HCT116 (cell line): ENCODE data around the gene CAT. TPM values are rescaled to one million over a fixed set of nuclear protein-coding genes. Genes with fewer than 3 reads are reported as not detected.

Experiments
- ATAC-seq: fragments of 200-7000 bp; cut with Tn5 transposase; 2 replicates; pipeline ENCODE4 v1.9.1; 2020; ENCODE audit warnings: mild to moderate bottlenecking, moderate library complexity
- BruUV-seq: library from RNA; stranded (reverse); fragments of 400-500 nt; replicated peaks from 2 replicates; lab custom pipeline; 2021; lab: Mats Ljungman, UMichigan
- CTCF ChIA-PET: fragments of 300-600 bp; sonication (Branson Sonifier 250); formaldehyde crosslinking; loops from one replicate; lab custom pipeline; 2021; ENCODE audit warnings: antibody characterized with exemption; lab: Charles Lee
- POLR2A ChIA-PET: fragments of 300-600, 350-600 bp; sonication (Branson Sonifier 250); formaldehyde crosslinking; loops from one replicate; lab custom pipeline; 2021; ENCODE audit warnings: antibody characterized with exemption; lab: Charles Lee
- RAD21 ChIA-PET, 2 experiments: fragments of 300-600 bp; sonication (Branson Sonifier 250); formaldehyde crosslinking; loops; one replicate each; lab custom pipeline; 2023; ENCODE audit warnings: low total read pairs in 2 of 2; ENCODE audit not compliant: uncharacterized antibody in 2 of 2, unreplicated experiment in 2 of 2, low non-redundant PET in 1 of 2; lab: Charles Lee
- DNase-seq: peaks from one replicate; pipeline ENCODE4 v3.0.0-alpha.2; 2010; ENCODE audit warnings: low read depth, low spot score
- H2AFZ ChIP-seq: fragments of 200-600 bp; shearing (Covaris generic), sonication (generic); 2 replicates; pipeline ENCODE4 v1.6.1; 2017; ENCODE audit warnings: low read depth, mixed run types, mixed read lengths, antibody characterized with exemption, low read length; ENCODE audit not compliant: poor library complexity, severe bottlenecking
- H3K27ac ChIP-seq: 2 replicates; pipeline ENCODE4 v1.5.1; 2012; ENCODE audit warnings: low read depth, low read length
- H3K27me3 ChIP-seq: fragments of 200-600 bp; sonication (generic); 2 replicates; pipeline ENCODE4 v1.6.1; 2016; ENCODE audit warnings: mixed run types, low read length, mixed read lengths; ENCODE audit not compliant: insufficient read depth
- H3K36me3 ChIP-seq, 2 experiments: fragments of 200-500 bp in 1 of 2; fragments of 200-600 bp in 1 of 2; sonication (Bioruptor generic) in 1 of 2; sonication (generic) in 1 of 2; 2 replicates each; pipeline versions ENCODE4 v1.5.1 to v1.6.1; 2014 to 2016; ENCODE audit warnings: low read length in 2 of 2, inconsistent platforms in 1 of 2, mixed read lengths in 1 of 2, mixed run types in 1 of 2; ENCODE audit not compliant: insufficient read depth in 2 of 2, control insufficient read depth in 1 of 2
- H3K4me1 ChIP-seq, 2 experiments: fragments of 200-600 bp in 1 of 2; sonication (generic) in 1 of 2; 2 replicates each; pipeline versions ENCODE4 v1.5.1 to v1.6.1; 2012 to 2017; ENCODE audit warnings: low read length in 2 of 2, inconsistent platforms in 1 of 2, mild to moderate bottlenecking in 1 of 2, mixed read lengths in 1 of 2, mixed run types in 1 of 2, moderate library complexity in 1 of 2; ENCODE audit not compliant: insufficient read depth in 2 of 2, control insufficient read depth in 1 of 2
- H3K4me2 ChIP-seq: fragments of 200-600 bp; sonication (generic); 2 replicates; pipeline ENCODE4 v1.6.1; 2017; ENCODE audit warnings: mixed run types, low read length, mixed read lengths
- H3K4me3 ChIP-seq, 2 experiments: fragments of 200-600 bp in 1 of 2; sonication (generic) in 1 of 2; replicated peaks in 1 of 2; 2 replicates each; pipeline ENCODE4 v1.5.1; 2011 to 2016; ENCODE audit warnings: low read length in 2 of 2, control low read depth in 1 of 2, low read depth in 1 of 2, mild to moderate bottlenecking in 1 of 2, mixed read lengths in 1 of 2, mixed run types in 1 of 2
- H3K79me2 ChIP-seq: fragments of 200-600 bp; sonication (generic); 2 replicates; pipeline ENCODE4 v1.6.1; 2017; ENCODE audit warnings: mild to moderate bottlenecking, mixed run types, low read length, moderate library complexity, mixed read lengths; ENCODE audit not compliant: insufficient read depth
- H3K9ac ChIP-seq: fragments of 200-600 bp; sonication (generic); 2 replicates; pipeline ENCODE4 v1.6.1; 2016; ENCODE audit warnings: low read length, mixed read lengths
- H3K9me2 ChIP-seq: fragments of 200-600 bp; sonication (generic), shearing (Covaris generic); 2 replicates; pipeline ENCODE4 v1.6.1; 2017; ENCODE audit warnings: mixed run types, mild to moderate bottlenecking, moderate library complexity; ENCODE audit not compliant: insufficient read depth
- H3K9me3 ChIP-seq, 2 experiments: fragments of 200-500 bp in 1 of 2; fragments of 200-600 bp in 1 of 2; sonication (Bioruptor generic) in 1 of 2; sonication (generic) in 1 of 2; 2 replicates each; pipeline ENCODE4 v1.6.1; 2014 to 2017; ENCODE audit warnings: low read length in 2 of 2, mixed read lengths in 2 of 2, inconsistent platforms in 1 of 2, low read depth in 1 of 2, mild to moderate bottlenecking in 1 of 2, mixed run types in 1 of 2, moderate library complexity in 1 of 2; ENCODE audit not compliant: control insufficient read depth in 1 of 2, insufficient read depth in 1 of 2
- H4K20me1 ChIP-seq: fragments of 200-600 bp; sonication (generic), shearing (Covaris generic); 2 replicates; pipeline ENCODE4 v1.6.1; 2017; ENCODE audit warnings: mixed run types, mild to moderate bottlenecking, moderate library complexity; ENCODE audit not compliant: insufficient read depth
- CEBPB ChIP-seq: IDR thresholded peaks from 2 replicates; pipeline ENCODE4 v1.6.1; 2012; ENCODE audit warnings: low read depth
- CTCF ChIP-seq, 3 experiments: fragments of 200-600 bp in 1 of 3; sonication (generic) in 1 of 3; IDR thresholded peaks in 2 of 3; conservative IDR thresholded peaks in 1 of 3; 2 replicates each; pipeline ENCODE4 v1.5.1; 2012 to 2017; ENCODE audit warnings: low read depth in 2 of 3, low read length in 2 of 3, antibody characterized with exemption in 1 of 3, borderline replicate concordance in 1 of 3, control low read depth in 1 of 3, mild to moderate bottlenecking in 1 of 3, mixed read lengths in 1 of 3, mixed run types in 1 of 3, moderate library complexity in 1 of 3; ENCODE audit not compliant: insufficient read depth in 1 of 3
- ELF1 ChIP-seq: IDR thresholded peaks from 2 replicates; pipeline ENCODE4 v1.6.1; 2012; ENCODE audit warnings: low read depth, borderline replicate concordance
- EZH2 ChIP-seq: fragments of 200-600 bp; sonication (generic); IDR thresholded peaks from 2 replicates; pipeline ENCODE4 v1.6.1; 2017; ENCODE audit warnings: antibody characterized with exemption, mixed run types
- EZH2phosphoT487 ChIP-seq: fragments of 200-600 bp; IDR thresholded peaks from 2 replicates; pipeline ENCODE4 v1.6.1; 2018; ENCODE audit warnings: antibody characterized with exemption, borderline replicate concordance
- FOSL1 ChIP-seq: IDR thresholded peaks from 2 replicates; pipeline ENCODE4 v1.6.1; 2012; ENCODE audit warnings: low read depth
- MAX ChIP-seq: IDR thresholded peaks from 2 replicates; pipeline ENCODE4 v1.6.1; 2012
- POLR2AphosphoS5 ChIP-seq: IDR thresholded peaks from 2 replicates; pipeline ENCODE4 v1.6.1; 2011; ENCODE audit warnings: mild to moderate bottlenecking, low read depth, low read length, moderate library complexity
- RAD21 ChIP-seq: IDR thresholded peaks from 2 replicates; pipeline ENCODE4 v1.6.1; 2012; ENCODE audit warnings: low read depth, mild to moderate bottlenecking
- SIN3A ChIP-seq: IDR thresholded peaks from 2 replicates; pipeline ENCODE4 v1.6.1; 2012; ENCODE audit warnings: low read depth
- SRF ChIP-seq: IDR thresholded peaks from 2 replicates; pipeline ENCODE4 v1.6.1; 2012; ENCODE audit warnings: low read depth
- TCF7L2 ChIP-seq: IDR thresholded peaks from 2 replicates; pipeline ENCODE4 v1.7.0; 2011; ENCODE audit warnings: borderline replicate concordance, inconsistent platforms; ENCODE audit not compliant: insufficient read depth, insufficient read length; ENCODE audit errors: extremely low read depth
- YY1 ChIP-seq: IDR thresholded peaks from 2 replicates; pipeline ENCODE4 v1.6.1; 2011; ENCODE audit warnings: low read length, low read depth, moderate library complexity, mild to moderate bottlenecking; ENCODE audit not compliant: insufficient replicate concordance; ENCODE audit errors: extremely low read depth
- ZBTB33 ChIP-seq: IDR thresholded peaks from 2 replicates; pipeline ENCODE4 v1.6.1; 2011; ENCODE audit warnings: mild to moderate bottlenecking, low read length, moderate library complexity; ENCODE audit not compliant: insufficient replicate concordance; ENCODE audit errors: extremely low read depth
- ZFX ChIP-seq: fragments of 450-650 bp; IDR thresholded peaks from 2 replicates; pipeline ENCODE4 v1.6.1; 2017
- ZNF274 ChIP-seq: fragments of 200-500 bp; sonication (Bioruptor generic); IDR thresholded peaks from 2 replicates; pipeline ENCODE4 v1.6.1; 2014; ENCODE audit warnings: mild to moderate bottlenecking, low read depth, low read length, inconsistent platforms
- intact Hi-C: fragments of 100-400 bp; cut with micrococcal nuclease; formaldehyde crosslinking; loops from 2 replicates; pipeline ENCODE4 v1.10.0; 2022
- total RNA-seq: library from RNA; stranded (reverse); gene quantifications from one replicate; pipeline ENCODE4 v1.2.1, GENCODE V29; 2021; ENCODE audit not compliant: unreplicated experiment

CAT gene
- total RNA-seq, 1 experiment from 2014 or later, result 50.9 TPM

GRCh38 chr11:34441814-34442213 is 3.1 kb downstream of the CAT start:
- Histone ChIP-seq H3K4me1 (peaks cover 4 to 21% of the 10 kb centered on the region in 2 experiments; a peak in 3 of 4 replicates), H3K79me2 (peaks cover 9% of the 10 kb centered on the region), H3K4me3 (no peak overlapping the region), H4K20me1 (no peaks in the 10 kb centered on the region), H2AFZ (no peak overlapping the region), H3K27ac (no peak overlapping the region), H3K9ac (no peak overlapping the region), H3K27me3 (no peaks in the 10 kb centered on the region), H3K36me3 (0 out of 4 replicates have a peak, but pooled peaks cover 0 to 10% of the 10 kb centered on the region in 2 experiments), H3K4me2 (peak overlapping the region; percentile 7; the same call in 1 of the 2 replicates), H3K9me3 (no peaks in the 10 kb centered on the region), H3K9me2 (no peaks in the 10 kb centered on the region)
- DNase-seq, result no peak
- ChIA-PET RAD21 (no interaction called here), CTCF (no interaction called here), POLR2A (no interaction called here)
- intact Hi-C loops, result no loop called here
- no peak for ATAC-seq
- TF ChIP-seq TCF7L2, result no peak
- TF ChIP-seq YY1, result no peak
- no peak for TF ChIP-seq FOSL1
- TF ChIP-seq EZH2phosphoT487, result no peak
- no peak for TF ChIP-seq ZFX
- no peak for TF ChIP-seq POLR2AphosphoS5
- no peak for TF ChIP-seq MAX
- no peak for TF ChIP-seq RAD21
- no peak for TF ChIP-seq CEBPB
- no peak for TF ChIP-seq CTCF (IDR thresholded peaks at IDR 0.05 in 2 of 3, conservative IDR thresholded peaks at IDR 0.05 in 1 of 3; ENCODE audit: borderline replicate concordance in 1 of 3, insufficient read depth in 1 of 3, low read depth in 2 of 3, low read length in 2 of 3)
- no peak for TF ChIP-seq ELF1
- TF ChIP-seq EZH2, result no peak
- TF ChIP-seq ZNF274, result no peak
- TF ChIP-seq SIN3A, result no peak
- no peak for TF ChIP-seq ZBTB33
- TF ChIP-seq SRF, result no peak
- BruUV-seq, result no TSS peak
